Endothelial cell of umbilical vein (primary cell): ENCODE results near the gene HECTD4. TPM values are rescaled to one million over a fixed set of nuclear protein-coding genes. Genes with fewer than 3 reads are reported as not detected.

Source experiments
- BruUV-seq: library from RNA; stranded (reverse); fragments of 400-500 nt; replicated peaks from 2 replicates; lab custom pipeline; 2021; lab: Mats Ljungman, UMichigan
- CTCF ChIA-PET: fragments of 300-600, 350-600 bp; sonication (Branson Sonifier 250); formaldehyde crosslinking; loops from one replicate; lab custom pipeline; 2021; ENCODE audit warnings: antibody characterized with exemption, inconsistent platforms; lab: Charles Lee
- POLR2A ChIA-PET: fragments of 300-600, 350-600 bp; sonication (Branson Sonifier 250); formaldehyde crosslinking; loops from one replicate; lab custom pipeline; 2021; ENCODE audit warnings: antibody characterized with exemption, inconsistent platforms; lab: Charles Lee
- DNase-seq: peaks from one replicate; pipeline ENCODE4 v3.0.0-alpha.2; 2011; ENCODE audit warnings: low read depth, low spot score
- FAIRE-seq: peaks from 2 replicates; lab custom pipeline; 2011; peaks lifted over from hg19 to GRCh38; lab: Jason Lieb, UNC
- H2AFZ ChIP-seq: 2 replicates; pipeline ENCODE4 v1.6.0; 2012; ENCODE audit warnings: low read depth, low read length, control low read depth, inconsistent platforms
- H3K27ac ChIP-seq: 2 replicates; pipeline ENCODE4 v1.5.1; 2011; ENCODE audit warnings: low read depth, mild to moderate bottlenecking, control low read depth, low read length, moderate library complexity; ENCODE audit not compliant: insufficient read depth
- H3K27me3 ChIP-seq, 2 experiments: 2 replicates each; pipeline versions ENCODE4 v1.6.0 to v1.6.1; 2011; ENCODE audit warnings: low read length in 2 of 2, mixed read lengths in 1 of 2; ENCODE audit not compliant: control insufficient read depth in 2 of 2, insufficient read depth in 2 of 2
- H3K36me3 ChIP-seq, 2 experiments: 2 replicates in 1 of 2; 3 replicates in 1 of 2; pipeline ENCODE4 v1.5.1; 2011; ENCODE audit warnings: low read length in 2 of 2, mild to moderate bottlenecking in 1 of 2, moderate library complexity in 1 of 2; ENCODE audit not compliant: control insufficient read depth in 2 of 2, insufficient read depth in 2 of 2; ENCODE audit errors: extremely low read depth in 1 of 2
- H3K4me1 ChIP-seq: 3 replicates; pipeline ENCODE4 v1.5.1; 2011; ENCODE audit warnings: mild to moderate bottlenecking, low read length; ENCODE audit not compliant: control insufficient read depth, insufficient read depth; ENCODE audit errors: extremely low read depth
- H3K4me2 ChIP-seq: 2 replicates; pipeline ENCODE4 v1.6.1; 2011; ENCODE audit warnings: low read length, control low read depth, mixed read lengths; ENCODE audit not compliant: insufficient read depth
- H3K4me3 ChIP-seq, 3 experiments: fragments of 200-600 bp in 1 of 3; sonication (generic), shearing (Covaris generic) in 1 of 3; replicated peaks in 1 of 3; 2 replicates each; pipeline ENCODE4 v1.5.1; 2011 to 2016; ENCODE audit warnings: control low read depth in 3 of 3, low read length in 3 of 3, mild to moderate bottlenecking in 2 of 3, inconsistent platforms in 1 of 3, low read depth in 1 of 3, moderate library complexity in 1 of 3; ENCODE audit not compliant: insufficient read depth in 1 of 3
- H3K79me2 ChIP-seq: 2 replicates; pipeline ENCODE4 v1.6.0; 2012; ENCODE audit warnings: low read length, inconsistent platforms; ENCODE audit not compliant: control insufficient read depth, insufficient read depth
- H3K9ac ChIP-seq: replicated peaks from 2 replicates; pipeline ENCODE3; 2011; ENCODE audit warnings: low read length, control low read depth; ENCODE audit not compliant: insufficient read depth; ENCODE audit errors: extremely low read depth
- H3K9me1 ChIP-seq: replicated peaks from 3 replicates; pipeline ENCODE4 v1.6.0; 2011; ENCODE audit warnings: mild to moderate bottlenecking, low read length; ENCODE audit not compliant: control insufficient read depth, insufficient read depth; ENCODE audit errors: extremely low read depth
- H3K9me3 ChIP-seq: replicated peaks from 2 replicates; pipeline ENCODE4 v1.5.1; 2012; ENCODE audit warnings: low read length, inconsistent platforms; ENCODE audit not compliant: control insufficient read depth, insufficient read depth
- H4K20me1 ChIP-seq: replicated peaks from 2 replicates; pipeline ENCODE3; 2011; ENCODE audit warnings: mild to moderate bottlenecking, low read length; ENCODE audit not compliant: control insufficient read depth, insufficient read depth; ENCODE audit errors: extremely low read depth
- EZH2 ChIP-seq: IDR thresholded peaks from 2 replicates; pipeline ENCODE4 v1.6.1; 2012; ENCODE audit warnings: borderline replicate concordance, low read depth, mild to moderate bottlenecking, moderate library complexity, low read length, inconsistent platforms; ENCODE audit not compliant: severe bottlenecking
- FOS ChIP-seq: IDR thresholded peaks from 2 replicates; pipeline ENCODE4 v1.6.1; 2011; ENCODE audit warnings: mild to moderate bottlenecking, low read length, moderate library complexity, borderline replicate concordance; ENCODE audit not compliant: insufficient read depth
- GATA2 ChIP-seq: IDR thresholded peaks from 2 replicates; pipeline ENCODE4 v1.7.0; 2011; ENCODE audit warnings: low read depth, mild to moderate bottlenecking, moderate library complexity, mixed read lengths, low read length; ENCODE audit not compliant: insufficient read length, insufficient read depth
- JUN ChIP-seq: IDR thresholded peaks from 2 replicates; pipeline ENCODE4 v1.6.1; 2011; ENCODE audit warnings: borderline replicate concordance, low read depth; ENCODE audit not compliant: insufficient read length, insufficient read depth
- MYC ChIP-seq: IDR thresholded peaks from one replicate; pipeline ENCODE4 v1.6.1; 2011; ENCODE audit warnings: mild to moderate bottlenecking, low read depth, low read length
- POLR2A ChIP-seq: IDR thresholded peaks from 2 replicates; pipeline ENCODE4 v1.6.1; 2012; ENCODE audit warnings: low read depth, mild to moderate bottlenecking, control low read depth, low read length
- POLR2AphosphoS5 ChIP-seq: IDR thresholded peaks from 2 replicates; pipeline ENCODE4 v1.6.1; 2012; ENCODE audit warnings: low read depth, mild to moderate bottlenecking, control low read depth, low read length, moderate library complexity; ENCODE audit not compliant: insufficient read depth
- dilution Hi-C: fragments of 300-500 bp; cut with MboI; formaldehyde crosslinking; loops from one replicate; pipeline ENCODE4 v1.15.0; 2019; ENCODE audit warnings: low sequenced_read_pairs; ENCODE audit not compliant: extremely low pct_ligation_motif_present
- intact Hi-C: fragments of 100-400 bp; cut with micrococcal nuclease; formaldehyde crosslinking; loops from one replicate; pipeline ENCODE4 v1.10.0; 2022
- polyA plus RNA-seq, 4 experiments: library from polyadenylated mRNA; depleted of rRNA in 3 of 4; stranded (reverse) in 3 of 4; unstranded in 1 of 4; fragments of >200 nt; gene quantifications; 2 replicates each; pipeline versions ENCODE4 v1.2.1 to v1.2.3, GENCODE V29; 2011 to 2012; ENCODE audit warnings: missing spikeins in 1 of 4
- total RNA-seq: library from RNA; stranded (reverse); gene quantifications from 2 replicates; pipeline ENCODE4 v1.2.3, GENCODE V29; 2021
- TF ChIP-seq, protein P1 (sequence below), 2 donors: IDR thresholded peaks; 1 replicate in 1 of 2; 2 replicates in 1 of 2; pipeline ENCODE4 v1.5.1; 2011; ENCODE audit warnings: low read length in 2 of 2, mild to moderate bottlenecking in 2 of 2, moderate library complexity in 2 of 2, control low read depth in 1 of 2, inconsistent platforms in 1 of 2, low read depth in 1 of 2; ENCODE audit not compliant: insufficient read depth in 1 of 2; ENCODE audit errors: extremely low read depth in 1 of 2
- TF ChIP-seq, protein P2 (sequence below): IDR thresholded peaks from 2 replicates; pipeline ENCODE4 v1.6.1; 2011; ENCODE audit not compliant: insufficient read depth, insufficient read length

Gene HECTD4
- total and polyA plus RNA-seq, 2 donors (not counting 3 experiments of a cell fraction or from before 2014, with no cell fraction given) = 9.7 to 47.7 TPM

DNA sequence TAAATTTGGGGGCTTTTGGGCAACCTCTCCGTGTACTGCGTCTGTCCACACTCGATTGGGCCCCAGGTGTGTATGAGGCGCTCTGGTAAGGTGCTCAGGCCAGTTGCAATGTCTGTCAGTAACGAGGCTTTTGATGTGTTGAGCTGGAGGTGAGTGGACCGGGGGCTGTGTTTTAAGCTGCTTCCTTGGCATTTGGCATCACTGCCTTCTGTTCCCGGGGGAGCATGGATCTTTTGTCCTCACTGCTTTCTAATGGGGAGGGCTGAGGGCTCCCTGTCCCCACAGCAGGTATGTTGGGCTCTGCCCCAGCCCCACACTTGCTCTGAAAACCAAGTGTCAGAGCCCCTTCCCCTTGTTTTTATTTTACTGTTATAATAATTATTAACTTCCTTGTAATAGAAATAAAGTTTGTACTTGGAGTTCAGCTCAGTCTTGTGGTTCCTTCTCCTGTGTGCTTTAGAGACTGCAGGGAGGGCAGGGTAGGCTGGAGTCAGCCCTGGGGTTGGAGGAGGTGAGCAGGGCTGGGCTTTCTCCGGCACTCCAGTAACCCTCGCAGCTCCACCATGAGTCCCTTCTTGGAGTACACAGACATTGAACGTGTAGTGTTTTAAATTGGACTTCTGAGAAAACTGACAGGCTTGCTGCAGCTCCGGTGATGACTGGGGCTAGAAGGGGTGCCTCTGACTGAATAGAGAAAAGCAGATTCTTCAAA lies 228.9 kb downstream of the HECTD4 start:
- DNase-seq = no peak
- Histone ChIP-seq H3K27ac (no peak overlapping the region), H3K9me1 (no peaks in the 10 kb centered on the region), H3K27me3 (no peaks in the 10 kb centered on the region), H3K9ac (no peak overlapping the region), H3K4me1 (no peaks in the 10 kb centered on the region), H3K36me3 (peaks cover 14 to 18% of the 10 kb centered on the region in 2 experiments), H3K4me3 (no peak overlapping the region), H3K4me2 (no peak overlapping the region), H2AFZ (no peak overlapping the region), H3K79me2 (no peaks in the 10 kb centered on the region), H3K9me3 (no peaks in the 10 kb centered on the region), H4K20me1 (no peaks in the 10 kb centered on the region)
- POLR2A ChIA-PET = no interaction called here
- CTCF ChIA-PET = interaction anchor here (1.1 kb wide), 2 partner anchors 208 to 258 kb away, joined by 3 read pairs; no protein-coding TSS in a partner anchor
- TF ChIP-seq, protein P1, sequence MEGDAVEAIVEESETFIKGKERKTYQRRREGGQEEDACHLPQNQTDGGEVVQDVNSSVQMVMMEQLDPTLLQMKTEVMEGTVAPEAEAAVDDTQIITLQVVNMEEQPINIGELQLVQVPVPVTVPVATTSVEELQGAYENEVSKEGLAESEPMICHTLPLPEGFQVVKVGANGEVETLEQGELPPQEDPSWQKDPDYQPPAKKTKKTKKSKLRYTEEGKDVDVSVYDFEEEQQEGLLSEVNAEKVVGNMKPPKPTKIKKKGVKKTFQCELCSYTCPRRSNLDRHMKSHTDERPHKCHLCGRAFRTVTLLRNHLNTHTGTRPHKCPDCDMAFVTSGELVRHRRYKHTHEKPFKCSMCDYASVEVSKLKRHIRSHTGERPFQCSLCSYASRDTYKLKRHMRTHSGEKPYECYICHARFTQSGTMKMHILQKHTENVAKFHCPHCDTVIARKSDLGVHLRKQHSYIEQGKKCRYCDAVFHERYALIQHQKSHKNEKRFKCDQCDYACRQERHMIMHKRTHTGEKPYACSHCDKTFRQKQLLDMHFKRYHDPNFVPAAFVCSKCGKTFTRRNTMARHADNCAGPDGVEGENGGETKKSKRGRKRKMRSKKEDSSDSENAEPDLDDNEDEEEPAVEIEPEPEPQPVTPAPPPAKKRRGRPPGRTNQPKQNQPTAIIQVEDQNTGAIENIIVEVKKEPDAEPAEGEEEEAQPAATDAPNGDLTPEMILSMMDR (IDR thresholded peaks at IDR 0.05; ENCODE audit: extremely low read depth in 1 of 2, insufficient read depth in 1 of 2, low read depth in 1 of 2, low read length in 2 of 2) = no peak
- no peak for TF ChIP-seq MYC
- no peak for TF ChIP-seq POLR2AphosphoS5
- TF ChIP-seq, protein P2, sequence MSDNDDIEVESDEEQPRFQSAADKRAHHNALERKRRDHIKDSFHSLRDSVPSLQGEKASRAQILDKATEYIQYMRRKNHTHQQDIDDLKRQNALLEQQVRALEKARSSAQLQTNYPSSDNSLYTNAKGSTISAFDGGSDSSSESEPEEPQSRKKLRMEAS = no peak
- TF ChIP-seq POLR2A = no peak
- TF ChIP-seq JUN = no peak
- TF ChIP-seq FOS = no peak
- no peak for TF ChIP-seq GATA2
- TF ChIP-seq EZH2 = no peak
- no peak for FAIRE-seq
- no TSS peak for BruUV-seq
- dilution Hi-C loops (no loop called here), intact Hi-C loops (no loop called here)
